ENCODE data around the gene TGFBR1.

DNA sequence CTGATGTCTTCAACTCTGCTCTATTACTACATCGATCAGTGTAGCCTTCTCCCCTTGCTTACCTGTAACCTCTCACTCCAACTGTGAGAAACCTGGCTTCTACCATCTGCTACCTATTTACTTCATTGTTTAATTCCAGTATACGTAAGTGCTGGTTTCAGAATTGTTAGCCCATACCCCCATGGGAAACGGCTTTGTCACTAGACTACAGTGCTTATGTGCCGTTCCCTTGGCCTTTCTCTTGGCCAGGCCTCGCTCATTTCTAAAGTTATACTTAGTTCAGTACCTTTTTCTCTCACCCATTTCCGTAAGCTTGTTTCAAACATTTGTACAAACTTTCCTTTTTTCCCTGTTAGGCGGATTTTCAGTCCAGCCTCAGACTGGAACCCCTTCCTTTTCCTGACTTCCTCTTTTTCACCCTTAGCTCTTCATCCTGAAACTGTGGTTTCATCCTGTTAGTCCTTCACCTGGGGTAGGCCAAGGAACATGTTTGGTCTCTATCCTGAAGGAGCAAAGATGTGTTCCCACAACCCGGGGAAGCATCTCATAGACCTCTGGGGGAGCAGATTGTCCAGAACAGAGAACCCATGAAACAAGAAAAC, 95.1 kb downstream of the TGFBR1 start:
- TF ChIP-seq, protein P1, sequence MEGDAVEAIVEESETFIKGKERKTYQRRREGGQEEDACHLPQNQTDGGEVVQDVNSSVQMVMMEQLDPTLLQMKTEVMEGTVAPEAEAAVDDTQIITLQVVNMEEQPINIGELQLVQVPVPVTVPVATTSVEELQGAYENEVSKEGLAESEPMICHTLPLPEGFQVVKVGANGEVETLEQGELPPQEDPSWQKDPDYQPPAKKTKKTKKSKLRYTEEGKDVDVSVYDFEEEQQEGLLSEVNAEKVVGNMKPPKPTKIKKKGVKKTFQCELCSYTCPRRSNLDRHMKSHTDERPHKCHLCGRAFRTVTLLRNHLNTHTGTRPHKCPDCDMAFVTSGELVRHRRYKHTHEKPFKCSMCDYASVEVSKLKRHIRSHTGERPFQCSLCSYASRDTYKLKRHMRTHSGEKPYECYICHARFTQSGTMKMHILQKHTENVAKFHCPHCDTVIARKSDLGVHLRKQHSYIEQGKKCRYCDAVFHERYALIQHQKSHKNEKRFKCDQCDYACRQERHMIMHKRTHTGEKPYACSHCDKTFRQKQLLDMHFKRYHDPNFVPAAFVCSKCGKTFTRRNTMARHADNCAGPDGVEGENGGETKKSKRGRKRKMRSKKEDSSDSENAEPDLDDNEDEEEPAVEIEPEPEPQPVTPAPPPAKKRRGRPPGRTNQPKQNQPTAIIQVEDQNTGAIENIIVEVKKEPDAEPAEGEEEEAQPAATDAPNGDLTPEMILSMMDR (IDR thresholded peaks at IDR 0.05) = no peak
- TF ChIP-seq POLR2A (IDR thresholded peaks at IDR 0.05) (no peak), EP300 (IDR thresholded peaks at IDR 0.05) (no peak)
